HEK293T (cell line): ENCODE data around the gene NFIC.

Experiments used
- BHLHE40 ChIP-seq: fragments of 450-650 bp; IDR thresholded peaks from 2 replicates; pipeline ENCODE4 v1.6.1; 2016; ENCODE audit warnings: mild to moderate bottlenecking, moderate library complexity, borderline replicate concordance
- CTBP1 ChIP-seq: fragments of 450-650 bp; IDR thresholded peaks from 2 replicates; pipeline ENCODE4 v1.6.1; 2016; ENCODE audit warnings: borderline replicate concordance
- ELF4 ChIP-seq: fragments of 450-650 bp; IDR thresholded peaks from 2 replicates; pipeline ENCODE4 v1.6.1; 2017; ENCODE audit warnings: antibody characterized with exemption
- FOXK2 ChIP-seq: fragments of 450-650 bp; IDR thresholded peaks from 2 replicates; pipeline ENCODE4 v1.6.1; 2016; ENCODE audit warnings: mild to moderate bottlenecking
- PKNOX1 ChIP-seq: fragments of 450-650 bp; IDR thresholded peaks from 2 replicates; pipeline ENCODE4 v1.6.1; 2016
- SP1 ChIP-seq: fragments of 450-650 bp; IDR thresholded peaks from 2 replicates; pipeline ENCODE4 v1.6.1; 2017
- ZNF384 ChIP-seq: fragments of 450-650 bp; IDR thresholded peaks from 2 replicates; pipeline ENCODE4 v1.6.1; 2016

- TF ChIP-seq FOXK2 (no peak), ELF4 (no peak), BHLHE40 (no peak), SP1 (no peak), ZNF384 (no peak), PKNOX1 (no peak), CTBP1 (no peak)
Measured at GRCh38 chr19:3513229-3514140, 147.1 kb downstream of the NFIC start.
